Kidney capillary endothelial cell (primary cell): ENCODE measurements around the gene INHBC.
A peak's percentile ranks its signal among the peaks of the same experiment; 100 is the strongest.
"Not testable (repeated sequence)": the region's sequence is repeated elsewhere in the genome, so short reads cannot be mapped to it uniquely, and the experiment has no call there.

ENCODE experiments used
- DNase-seq: peaks from one replicate; pipeline ENCODE4 v3.0.0-alpha.2; 2018; ENCODE audit warnings: low spot score

INHBC gene

DNA sequence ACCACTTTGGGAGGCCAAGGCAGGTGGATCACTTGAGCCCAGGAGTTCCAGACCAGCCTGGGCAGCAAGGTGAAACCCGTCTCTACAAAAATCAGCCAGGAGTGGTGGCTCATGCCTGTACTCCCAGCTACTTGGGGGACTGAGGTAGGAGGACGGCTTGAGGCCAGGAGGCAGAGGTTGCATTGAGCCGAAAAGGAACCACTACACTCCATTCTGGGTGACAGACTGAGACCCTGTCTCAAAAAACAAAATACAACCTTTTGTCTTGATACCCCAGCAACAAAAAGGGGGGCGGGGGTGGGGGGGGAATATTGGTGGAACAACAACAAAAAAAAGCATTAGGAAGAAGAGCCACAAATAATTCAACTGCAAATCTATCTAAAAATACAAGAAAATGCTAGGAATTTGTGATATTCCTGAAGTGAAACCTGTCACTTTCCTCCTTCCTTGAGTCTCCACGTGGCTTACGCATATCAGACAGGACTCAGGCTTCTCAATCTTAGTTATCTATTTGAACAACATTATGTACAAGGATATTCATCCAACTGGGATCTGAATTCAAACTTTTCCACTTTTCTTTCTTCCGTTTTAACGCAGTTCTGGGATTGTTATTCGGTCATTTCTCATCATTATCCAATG lies 5.0 kb upstream of the INHBC start:
- no peak for DNase-seq

GRCh38 chr12:57430112-57430930 lies 4.3 kb upstream of the INHBC start:
- peak; percentile 20 for DNase-seq

GRCh38 chr12:57430931-57431566 lies 3.5 kb upstream of the INHBC start, which contains the start of gene R3HDM2:
R3HDM2 (minus strand) TSS chr12:57431043; CDS start chr12:57310428, 120,615 bp downstream.
- peak; percentile 85 for DNase-seq

- no peak for DNase-seq
These were observed 2.9 kb upstream of the INHBC start for GRCh38 chr12:57431654-57432188.

DNA sequence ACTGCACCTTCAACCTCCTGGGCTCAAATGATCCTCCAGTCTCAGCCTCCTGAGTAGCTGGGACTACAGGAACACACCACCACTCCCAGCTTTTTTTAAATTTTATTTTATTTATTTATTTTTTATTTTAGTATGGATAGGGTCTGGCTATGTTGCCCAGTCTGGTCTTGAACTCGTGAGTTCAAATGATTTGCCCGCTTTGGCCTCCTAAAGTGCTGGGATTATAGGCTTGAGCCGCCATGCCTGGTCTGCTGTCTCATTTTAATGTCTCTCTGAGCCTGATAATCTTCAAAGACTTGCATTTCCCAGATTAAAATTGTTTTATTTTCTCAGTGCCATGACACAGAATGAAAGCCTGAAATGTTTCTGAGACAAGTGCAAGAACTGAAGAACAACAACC lies 1.2 kb upstream of the INHBC start:
- no peak for DNase-seq

GRCh38 chr12:57435293-57435692 lies 709 bp downstream of the INHBC start:
- no peak for DNase-seq

- no peak for DNase-seq
These were observed 3.8 kb downstream of the INHBC start for GRCh38 chr12:57438400-57438799.

- no peak for DNase-seq
These were observed 5.2 kb downstream of the INHBC start for GRCh38 chr12:57439762-57440266.

DNA sequence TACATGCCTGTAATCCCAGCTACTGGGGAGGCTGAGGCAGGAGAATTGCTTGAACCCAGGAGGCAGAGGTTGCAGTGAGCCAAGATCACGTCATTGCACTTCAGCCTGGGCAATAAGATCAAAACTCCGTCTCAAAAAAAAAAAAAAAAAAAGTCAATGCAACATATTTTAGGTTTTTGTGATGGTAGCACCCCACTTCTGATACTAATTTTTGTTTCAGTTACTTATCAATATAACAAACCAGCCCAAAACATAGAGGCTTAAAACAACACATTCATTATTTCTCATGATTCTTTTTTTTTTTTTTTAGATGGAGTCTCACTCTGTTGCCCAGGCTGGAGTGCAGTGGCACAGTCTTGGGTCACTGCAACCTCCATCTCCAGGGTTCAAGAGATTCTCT lies 6.8 kb downstream of the INHBC start:
- DNase-seq: not testable (repeated sequence)

GRCh38 chr12:57441846-57442427 lies 7.4 kb downstream of the INHBC start:
- no peak for DNase-seq

DNA sequence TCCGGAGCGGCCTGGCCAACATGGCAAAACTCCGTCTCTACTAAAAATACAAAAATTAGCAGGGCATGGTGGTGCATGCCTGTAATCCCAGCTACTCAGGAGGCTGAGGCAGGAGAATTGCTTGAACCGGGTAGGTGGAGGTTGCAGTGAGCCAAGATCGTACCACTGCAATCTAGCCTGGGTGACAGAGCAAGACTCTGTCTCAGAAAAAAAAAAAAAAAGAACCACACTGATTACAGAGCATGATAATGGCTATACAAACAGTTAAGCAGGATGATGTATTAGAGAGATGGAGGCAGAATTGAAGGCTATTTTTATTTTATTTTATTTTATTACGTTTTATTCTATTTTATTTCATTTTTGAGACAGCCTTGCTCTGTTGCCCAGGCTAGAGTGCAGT lies 9.8 kb downstream of the INHBC start:
- not testable (repeated sequence) for DNase-seq

DNA sequence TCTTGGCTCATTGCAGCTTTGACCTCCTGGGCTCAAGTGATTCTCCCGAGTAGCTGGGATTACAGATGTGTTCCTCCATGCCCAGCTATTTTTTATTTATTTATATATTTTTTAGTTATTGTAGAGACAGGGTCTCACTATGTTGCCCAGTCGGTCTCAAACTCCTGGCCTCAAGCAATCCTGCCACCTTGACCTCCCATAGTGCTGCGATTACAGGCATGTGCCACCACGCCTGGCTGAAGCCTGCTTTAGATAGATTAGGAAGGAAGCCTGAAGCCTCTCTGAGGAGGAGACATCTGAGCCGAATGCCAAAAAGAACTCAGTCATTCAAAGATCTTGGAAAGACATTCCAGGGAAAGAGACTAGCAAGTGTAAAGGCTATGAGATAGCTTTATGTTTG lies 10.2 kb downstream of the INHBC start:
- DNase-seq: no peak

DNA sequence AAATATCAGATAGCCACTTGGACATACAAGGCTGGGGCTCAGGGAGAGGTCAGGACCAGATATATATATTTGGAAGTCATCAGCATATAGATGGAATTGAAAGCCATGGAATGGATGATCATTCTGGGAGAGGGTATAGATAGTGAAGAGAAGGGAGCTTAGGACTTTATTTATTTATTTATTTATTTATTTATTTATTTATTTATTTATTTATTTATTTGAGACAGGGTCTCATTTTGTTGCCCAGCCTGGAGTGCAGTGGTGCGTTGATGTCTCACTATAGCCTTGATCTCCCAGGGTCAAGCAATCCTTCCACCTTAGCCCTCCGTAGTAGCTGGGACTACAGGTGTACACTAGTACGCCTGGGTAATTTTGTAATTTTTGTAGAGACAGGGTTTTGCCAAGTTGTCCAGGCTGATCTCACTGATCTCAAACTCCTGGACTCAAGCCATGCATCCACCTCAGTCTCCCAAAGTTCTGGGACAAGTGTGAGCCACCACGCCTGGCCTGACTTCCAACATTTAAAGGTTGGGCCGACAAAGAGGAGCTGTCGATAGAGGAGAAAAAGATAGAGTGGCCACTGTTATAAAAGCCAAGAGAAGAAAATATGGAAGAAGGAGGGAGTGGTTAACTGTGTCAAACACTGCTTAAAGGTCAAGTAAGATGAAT lies 11.8 kb downstream of the INHBC start:
- no peak for DNase-seq

GRCh38 chr12:57448669-57449068 lies 14.1 kb downstream of the INHBC start:
- no peak for DNase-seq

DNA sequence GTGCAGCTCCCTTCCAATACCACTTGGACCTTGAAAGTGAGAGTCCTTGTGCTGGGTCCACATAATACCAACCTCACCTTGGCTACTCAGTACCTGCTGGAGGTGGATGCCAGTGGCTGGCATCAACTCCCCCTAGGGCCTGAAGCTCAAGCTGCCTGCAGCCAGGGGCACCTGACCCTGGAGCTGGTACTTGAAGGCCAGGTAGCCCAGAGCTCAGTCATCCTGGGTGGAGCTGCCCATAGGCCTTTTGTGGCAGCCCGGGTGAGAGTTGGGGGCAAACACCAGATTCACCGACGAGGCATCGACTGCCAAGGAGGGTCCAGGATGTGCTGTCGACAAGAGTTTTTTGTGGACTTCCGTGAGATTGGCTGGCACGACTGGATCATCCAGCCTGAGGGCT lies 14.8 kb downstream of the INHBC start:
- DNase-seq: no peak

- no peak for DNase-seq
These were observed 15.5 kb downstream of the INHBC start for GRCh38 chr12:57450057-57450456.

- DNase-seq: no peak
These were observed 16.7 kb downstream of the INHBC start for GRCh38 chr12:57451233-57451778.

DNA sequence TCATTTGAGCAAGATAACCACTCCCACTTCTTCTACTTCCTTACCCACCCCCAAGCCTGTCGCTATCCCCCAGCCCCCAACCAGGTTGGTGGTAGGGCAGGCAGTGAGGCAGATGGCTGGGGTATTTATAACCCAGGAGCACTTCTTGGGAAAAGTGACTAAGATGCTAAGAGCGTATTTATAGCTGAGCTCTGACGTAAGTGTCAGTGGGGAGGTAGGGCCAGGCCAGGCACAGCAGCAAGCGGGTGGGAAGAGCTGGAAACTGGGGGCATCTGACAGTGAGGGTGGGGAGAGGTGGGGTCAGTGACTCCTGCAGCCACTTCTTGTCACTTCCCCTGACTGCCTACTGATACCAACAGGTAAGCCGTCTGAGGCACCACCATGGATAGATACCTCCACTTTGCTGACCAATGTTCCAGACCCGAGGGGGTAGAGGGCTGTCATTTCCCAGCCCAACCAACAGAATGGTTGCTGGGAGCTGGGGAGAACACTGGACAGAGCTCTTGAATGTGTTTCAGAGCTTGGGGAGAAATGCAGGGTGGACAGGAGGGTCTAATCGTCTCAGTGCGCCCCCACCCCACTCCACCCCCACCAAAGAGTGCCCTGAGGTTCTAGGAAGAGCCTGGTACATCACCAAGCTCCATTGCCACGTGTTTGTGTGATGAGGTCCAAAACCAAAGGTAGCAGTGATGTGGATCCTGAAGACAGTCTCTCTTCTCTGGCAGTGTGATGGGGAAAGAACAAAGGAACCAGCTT lies 17.8 kb downstream of the INHBC start:
- peak; percentile 75 for DNase-seq

- DNase-seq: peak; percentile 75
These were observed 18.4 kb downstream of the INHBC start for GRCh38 chr12:57452937-57453509.

GRCh38 chr12:57454213-57454565 lies 19.6 kb downstream of the INHBC start:
- DNase-seq: no peak
